Activated T-cell treated with anti-CD3 and anti-CD28 coated beads, Interleukin-2, amount 50 U/mL, for 4 hours (primary cell): Measurements from ENCODE around the gene MAN2B2. TPM values are rescaled to one million over a fixed set of nuclear protein-coding genes. Genes with fewer than 3 reads are reported as not detected.
"Not testable (repeated sequence)": the region's sequence is repeated elsewhere in the genome, so short reads cannot be mapped to it uniquely, and the experiment has no call there.

Source experiments
- ATAC-seq, 2 donors: fragments of 200-7000 bp; cut with Tn5 transposase; one replicate each; pipeline ENCODE4 v1.10.0; 2021
- DNase-seq: peaks from one replicate; pipeline ENCODE4 v3.0.0-alpha.2; 2020
- H3K27me3 Mint-ChIP-seq: one replicate; pipeline ENCODE4 v1.8.0; 2021; ENCODE audit warnings: low read depth, mixed read lengths
- H3K36me3 Mint-ChIP-seq: one replicate; pipeline ENCODE4 v1.8.0; 2022; ENCODE audit warnings: mixed read lengths; ENCODE audit not compliant: insufficient read depth
- H3K4me1 Mint-ChIP-seq: one replicate; pipeline ENCODE4 v1.8.0; 2021; ENCODE audit warnings: low read depth, mixed read lengths
- H3K4me3 Mint-ChIP-seq: one replicate; pipeline ENCODE4 v1.8.0; 2021; ENCODE audit warnings: mild to moderate bottlenecking, moderate library complexity, mixed read lengths
- H3K9me3 Mint-ChIP-seq: one replicate; pipeline ENCODE4 v1.8.0; 2021; ENCODE audit warnings: mixed read lengths
- total RNA-seq, 3 donors: library from RNA; stranded (reverse); gene quantifications; one replicate each; pipeline ENCODE4 v1.2.1, GENCODE V29; 2021

MAN2B2 gene
- total RNA-seq, 3 donors from 2014 or later, result 11.9 to 13.4 (median 12.7) TPM

GRCh38 chr4:6657242-6658208 lies 82.5 kb downstream of the MAN2B2 start:
- H3K4me1 Mint-ChIP-seq, result peaks cover 10% of the 10 kb centered on the region
- no peaks in the 10 kb centered on the region for H3K9me3 Mint-ChIP-seq
- no peak overlapping the region for H3K4me3 Mint-ChIP-seq
- H3K36me3 Mint-ChIP-seq, result no peaks in the 10 kb centered on the region
- H3K27me3 Mint-ChIP-seq, result peaks cover 2% of the 10 kb centered on the region
- DNase-seq, result no peak
- ATAC-seq, result no peak

GRCh38 chr4:6658209-6658595 lies 83.2 kb downstream of the MAN2B2 start:
- Mint-ChIP-seq H3K4me3 (peak overlapping the region; percentile 68), H3K9me3 (no peaks in the 10 kb centered on the region), H3K36me3 (no peaks in the 10 kb centered on the region), H3K4me1 (peaks cover 10% of the 10 kb centered on the region), H3K27me3 (peaks cover 6% of the 10 kb centered on the region)
- no peak for ATAC-seq
- no peak for DNase-seq

- ATAC-seq (peak; percentile 86 to 93), DNase-seq (peak; percentile 53)
- Mint-ChIP-seq H3K9me3 (no peaks in the 10 kb centered on the region), H3K4me1 (peaks cover 10% of the 10 kb centered on the region), H3K27me3 (peaks cover 9% of the 10 kb centered on the region), H3K36me3 (no peaks in the 10 kb centered on the region), H3K4me3 (peak overlapping the region; percentile 68)
These were observed 83.6 kb downstream of the MAN2B2 start for GRCh38 chr4:6658597-6659075.

GRCh38 chr4:6659897-6660296 lies 84.9 kb downstream of the MAN2B2 start:
- DNase-seq, result no peak
- Mint-ChIP-seq H3K9me3 (no peaks in the 10 kb centered on the region), H3K27me3 (peaks cover 12% of the 10 kb centered on the region), H3K36me3 (no peaks in the 10 kb centered on the region), H3K4me1 (peaks cover 10% of the 10 kb centered on the region), H3K4me3 (no peak overlapping the region)
- ATAC-seq, result no peak

GRCh38 chr4:6660430-6660829 lies 85.4 kb downstream of the MAN2B2 start:
- Mint-ChIP-seq H3K4me3 (no peak overlapping the region), H3K36me3 (no peaks in the 10 kb centered on the region), H3K27me3 (peaks cover 12% of the 10 kb centered on the region), H3K4me1 (peaks cover 10% of the 10 kb centered on the region), H3K9me3 (no peaks in the 10 kb centered on the region)
- DNase-seq (no peak), ATAC-seq (no peak)

GRCh38 chr4:6662591-6662990 lies 87.6 kb downstream of the MAN2B2 start:
- H3K9me3 Mint-ChIP-seq, result no peaks in the 10 kb centered on the region
- peaks cover 10% of the 10 kb centered on the region for H3K4me1 Mint-ChIP-seq

GRCh38 chr4:6663596-6664393 lies 88.8 kb downstream of the MAN2B2 start:
- Mint-ChIP-seq H3K4me1 (peaks cover 7% of the 10 kb centered on the region), H3K9me3 (no peaks in the 10 kb centered on the region), H3K27me3 (peaks cover 12% of the 10 kb centered on the region), H3K36me3 (no peaks in the 10 kb centered on the region), H3K4me3 (no peak overlapping the region)
- ATAC-seq (peak; percentile 28 to 58), DNase-seq (no peak)

More at GRCh38 chr4:6662591-6662990, 87.6 kb downstream of the MAN2B2 start:
- Mint-ChIP-seq H3K27me3 (peaks cover 12% of the 10 kb centered on the region), H3K4me3 (no peak overlapping the region), H3K36me3 (no peaks in the 10 kb centered on the region)
- no peak for DNase-seq
- ATAC-seq, result no peak

GRCh38 chr4:6665320-6665654 lies 90.3 kb downstream of the MAN2B2 start:
- ATAC-seq, result no peak
- Mint-ChIP-seq H3K9me3 (no peaks in the 10 kb centered on the region), H3K27me3 (peaks cover 11% of the 10 kb centered on the region), H3K36me3 (no peaks in the 10 kb centered on the region), H3K4me3 (no peak overlapping the region), H3K4me1 (no peaks in the 10 kb centered on the region)
- DNase-seq, result no peak

GRCh38 chr4:6668391-6668790 lies 93.4 kb downstream of the MAN2B2 start:
- no peaks in the 10 kb centered on the region for H3K9me3 Mint-ChIP-seq
- H3K27me3 Mint-ChIP-seq, result peaks cover 5% of the 10 kb centered on the region
- H3K4me1 Mint-ChIP-seq, result peaks cover 4% of the 10 kb centered on the region
- no peak for DNase-seq
- no peaks in the 10 kb centered on the region for H3K36me3 Mint-ChIP-seq
- ATAC-seq, result no peak
- H3K4me3 Mint-ChIP-seq, result no peak overlapping the region

- Mint-ChIP-seq H3K4me3 (no peak overlapping the region), H3K4me1 (peaks cover 25% of the 10 kb centered on the region), H3K9me3 (no peaks in the 10 kb centered on the region), H3K36me3 (peaks cover 19% of the 10 kb centered on the region), H3K27me3 (no peaks in the 10 kb centered on the region)
- DNase-seq (no peak), ATAC-seq (no peak)
These were observed 96.7 kb downstream of the MAN2B2 start for GRCh38 chr4:6671648-6672047.

- H3K36me3 Mint-ChIP-seq, result peaks cover 21% of the 10 kb centered on the region
- H3K9me3 Mint-ChIP-seq, result no peaks in the 10 kb centered on the region
- H3K4me3 Mint-ChIP-seq, result no peak overlapping the region
- no peak for ATAC-seq
- H3K27me3 Mint-ChIP-seq, result no peaks in the 10 kb centered on the region
- H3K4me1 Mint-ChIP-seq, result peaks cover 30% of the 10 kb centered on the region
- no peak for DNase-seq
These were observed 97.1 kb downstream of the MAN2B2 start for GRCh38 chr4:6672131-6672530.

- not testable (repeated sequence) for H3K9me3 Mint-ChIP-seq, ATAC-seq, H3K27me3 Mint-ChIP-seq, DNase-seq
- Mint-ChIP-seq H3K4me1 (peaks cover 36% of the 10 kb centered on the region), H3K36me3 (peaks cover 24% of the 10 kb centered on the region), H3K4me3 (peak overlapping the region; percentile 97)
These were observed 97.7 kb downstream of the MAN2B2 start for GRCh38 chr4:6672541-6673190.
